CD4-positive, alpha-beta T cell treated with Interleukin-15 for 1 hour (primary cell): ENCODE results near the gene KLK2.

Experiments used
- DNase-seq: peaks from one replicate; pipeline ENCODE4 v3.0.0-alpha.2; 2020

KLK2 gene

DNA sequence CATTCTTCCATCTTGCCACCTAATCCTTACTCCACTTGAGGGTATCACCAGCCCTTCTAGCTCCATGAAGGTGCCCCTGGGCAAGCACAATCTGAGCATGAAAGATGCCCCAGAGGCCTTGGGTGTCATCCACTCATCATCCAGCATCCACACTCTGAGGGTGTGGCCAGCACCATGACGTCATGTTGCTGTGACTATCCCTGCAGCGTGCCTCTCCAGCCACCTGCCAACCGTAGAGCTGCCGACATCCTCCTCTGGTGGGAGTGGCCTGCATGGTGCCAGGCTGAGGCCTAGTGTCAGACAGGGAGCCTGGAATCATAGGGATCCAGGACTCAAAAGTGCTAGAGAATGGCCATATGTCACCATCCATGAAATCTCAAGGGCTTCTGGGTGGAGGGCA is 21.6 kb upstream of the KLK2 start:
- no peak for DNase-seq

DNA sequence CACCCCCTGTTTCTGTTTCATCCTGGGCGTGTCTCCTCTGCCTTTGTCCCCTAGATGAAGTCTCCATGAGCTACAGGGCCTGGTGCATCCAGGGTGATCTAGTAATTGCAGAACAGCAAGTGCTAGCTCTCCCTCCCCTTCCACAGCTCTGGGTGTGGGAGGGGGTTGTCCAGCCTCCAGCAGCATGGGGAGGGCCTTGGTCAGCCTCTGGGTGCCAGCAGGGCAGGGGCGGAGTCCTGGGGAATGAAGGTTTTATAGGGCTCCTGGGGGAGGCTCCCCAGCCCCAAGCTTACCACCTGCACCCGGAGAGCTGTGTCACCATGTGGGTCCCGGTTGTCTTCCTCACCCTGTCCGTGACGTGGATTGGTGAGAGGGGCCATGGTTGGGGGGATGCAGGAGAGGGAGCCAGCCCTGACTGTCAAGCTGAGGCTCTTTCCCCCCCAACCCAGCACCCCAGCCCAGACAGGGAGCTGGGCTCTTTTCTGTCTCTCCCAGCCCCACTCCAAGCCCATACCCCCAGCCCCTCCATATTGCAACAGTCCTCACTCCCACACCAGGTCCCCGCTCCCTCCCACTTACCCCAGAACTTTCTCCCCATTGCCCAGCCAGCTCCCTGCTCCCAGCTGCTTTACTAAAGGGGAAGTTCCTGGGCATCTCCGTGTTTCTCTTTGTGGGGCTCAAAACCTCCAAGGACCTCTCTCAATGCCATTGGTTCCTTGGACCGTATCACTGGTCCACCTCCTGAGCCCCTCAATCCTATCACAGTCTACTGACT is 18.4 kb upstream of the KLK2 start, which contains the start of gene KLK3:
Gene KLK3, plus strand, starts transcription at position 280 of the 775 bp plus-strand sequence. Its CDS starts 41 bp downstream, at position 321.
- no peak for DNase-seq

DNA sequence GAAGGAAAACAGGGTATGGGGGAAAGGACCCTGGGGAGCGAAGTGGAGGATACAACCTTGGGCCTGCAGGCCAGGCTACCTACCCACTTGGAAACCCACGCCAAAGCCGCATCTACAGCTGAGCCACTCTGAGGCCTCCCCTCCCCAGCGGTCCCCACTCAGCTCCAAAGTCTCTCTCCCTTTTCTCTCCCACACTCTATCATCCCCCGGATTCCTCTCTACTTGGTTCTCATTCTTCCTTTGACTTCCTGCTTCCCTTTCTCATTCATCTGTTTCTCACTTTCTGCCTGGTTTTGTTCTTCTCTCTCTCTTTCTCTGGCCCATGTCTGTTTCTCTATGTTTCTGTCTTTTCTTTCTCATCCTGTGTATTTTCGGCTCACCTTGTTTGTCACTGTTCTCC is 15.9 kb upstream of the KLK2 start:
- no peak for DNase-seq

DNA sequence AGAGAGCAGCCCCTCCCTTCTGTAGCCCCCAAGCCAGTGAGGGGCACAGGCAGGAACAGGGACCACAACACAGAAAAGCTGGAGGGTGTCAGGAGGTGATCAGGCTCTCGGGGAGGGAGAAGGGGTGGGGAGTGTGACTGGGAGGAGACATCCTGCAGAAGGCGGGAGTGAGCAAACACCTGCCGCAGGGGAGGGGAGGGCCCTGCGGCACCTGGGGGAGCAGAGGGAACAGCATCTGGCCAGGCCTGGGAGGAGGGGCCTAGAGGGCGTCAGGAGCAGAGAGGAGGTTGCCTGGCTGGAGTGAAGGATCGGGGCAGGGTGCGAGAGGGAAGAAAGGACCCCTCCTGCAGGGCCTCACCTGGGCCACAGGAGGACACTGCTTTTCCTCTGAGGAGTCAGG is 14.4 kb upstream of the KLK2 start:
- DNase-seq, result no peak

DNA sequence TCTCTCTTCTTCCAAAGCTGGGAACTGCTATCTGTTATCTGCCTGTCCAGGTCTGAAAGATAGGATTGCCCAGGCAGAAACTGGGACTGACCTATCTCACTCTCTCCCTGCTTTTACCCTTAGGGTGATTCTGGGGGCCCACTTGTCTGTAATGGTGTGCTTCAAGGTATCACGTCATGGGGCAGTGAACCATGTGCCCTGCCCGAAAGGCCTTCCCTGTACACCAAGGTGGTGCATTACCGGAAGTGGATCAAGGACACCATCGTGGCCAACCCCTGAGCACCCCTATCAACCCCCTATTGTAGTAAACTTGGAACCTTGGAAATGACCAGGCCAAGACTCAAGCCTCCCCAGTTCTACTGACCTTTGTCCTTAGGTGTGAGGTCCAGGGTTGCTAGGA is 13.4 kb upstream of the KLK2 start:
- no peak for DNase-seq

DNA sequence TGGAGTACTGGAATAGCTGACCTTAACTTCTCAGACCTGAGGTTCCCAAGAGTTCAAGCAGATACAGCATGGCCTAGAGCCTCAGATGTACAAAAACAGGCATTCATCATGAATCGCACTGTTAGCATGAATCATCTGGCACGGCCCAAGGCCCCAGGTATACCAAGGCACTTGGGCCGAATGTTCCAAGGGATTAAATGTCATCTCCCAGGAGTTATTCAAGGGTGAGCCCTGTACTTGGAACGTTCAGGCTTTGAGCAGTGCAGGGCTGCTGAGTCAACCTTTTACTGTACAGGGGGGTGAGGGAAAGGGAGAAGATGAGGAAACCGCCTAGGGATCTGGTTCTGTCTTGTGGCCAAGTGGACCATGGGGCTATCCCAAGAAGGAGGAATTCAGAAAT is 12.2 kb upstream of the KLK2 start:
- no peak for DNase-seq

DNA sequence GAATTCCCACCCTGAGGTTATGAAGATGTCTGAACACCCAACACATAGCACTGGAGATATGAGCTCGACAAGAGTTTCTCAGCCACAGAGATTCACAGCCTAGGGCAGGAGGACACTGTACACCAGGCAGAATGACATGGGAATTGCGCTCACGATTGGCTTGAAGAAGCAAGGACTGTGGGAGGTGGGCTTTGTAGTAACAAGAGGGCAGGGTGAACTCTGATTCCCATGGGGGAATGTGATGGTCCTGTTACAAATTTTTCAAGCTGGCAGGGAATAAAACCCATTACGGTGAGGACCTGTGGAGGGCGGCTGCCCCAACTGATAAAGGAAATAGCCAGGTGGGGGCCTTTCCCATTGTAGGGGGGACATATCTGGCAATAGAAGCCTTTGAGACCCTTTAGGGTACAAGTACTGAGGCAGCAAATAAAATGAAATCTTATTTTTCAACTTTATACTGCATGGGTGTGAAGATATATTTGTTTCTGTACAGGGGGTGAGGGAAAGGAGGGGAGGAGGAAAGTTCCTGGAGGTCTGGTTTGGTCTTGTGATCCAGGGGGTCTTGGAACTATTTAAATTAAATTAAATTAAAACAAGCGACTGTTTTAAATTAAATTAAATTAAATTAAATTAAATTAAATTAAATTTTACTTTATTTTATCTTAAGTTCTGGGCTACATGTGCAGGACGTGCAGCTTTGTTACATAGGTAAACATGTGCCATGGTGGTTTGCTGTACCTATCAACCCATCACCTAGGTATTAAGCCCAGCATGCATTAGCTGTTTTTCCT is 11.5 kb upstream of the KLK2 start:
- no peak for DNase-seq

DNA sequence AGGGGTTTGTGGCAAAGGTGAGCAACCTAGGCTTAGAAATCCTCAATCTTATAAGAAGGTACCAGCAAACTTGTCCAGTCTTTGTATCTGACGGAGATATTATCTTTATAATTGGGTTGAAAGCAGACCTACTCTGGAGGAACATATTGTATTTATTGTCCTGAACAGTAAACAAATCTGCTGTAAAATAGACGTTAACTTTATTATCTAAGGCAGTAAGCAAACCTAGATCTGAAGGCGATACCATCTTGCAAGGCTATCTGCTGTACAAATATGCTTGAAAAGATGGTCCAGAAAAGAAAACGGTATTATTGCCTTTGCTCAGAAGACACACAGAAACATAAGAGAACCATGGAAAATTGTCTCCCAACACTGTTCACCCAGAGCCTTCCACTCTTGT is 3.8 kb upstream of the KLK2 start:
- no peak for DNase-seq

DNA sequence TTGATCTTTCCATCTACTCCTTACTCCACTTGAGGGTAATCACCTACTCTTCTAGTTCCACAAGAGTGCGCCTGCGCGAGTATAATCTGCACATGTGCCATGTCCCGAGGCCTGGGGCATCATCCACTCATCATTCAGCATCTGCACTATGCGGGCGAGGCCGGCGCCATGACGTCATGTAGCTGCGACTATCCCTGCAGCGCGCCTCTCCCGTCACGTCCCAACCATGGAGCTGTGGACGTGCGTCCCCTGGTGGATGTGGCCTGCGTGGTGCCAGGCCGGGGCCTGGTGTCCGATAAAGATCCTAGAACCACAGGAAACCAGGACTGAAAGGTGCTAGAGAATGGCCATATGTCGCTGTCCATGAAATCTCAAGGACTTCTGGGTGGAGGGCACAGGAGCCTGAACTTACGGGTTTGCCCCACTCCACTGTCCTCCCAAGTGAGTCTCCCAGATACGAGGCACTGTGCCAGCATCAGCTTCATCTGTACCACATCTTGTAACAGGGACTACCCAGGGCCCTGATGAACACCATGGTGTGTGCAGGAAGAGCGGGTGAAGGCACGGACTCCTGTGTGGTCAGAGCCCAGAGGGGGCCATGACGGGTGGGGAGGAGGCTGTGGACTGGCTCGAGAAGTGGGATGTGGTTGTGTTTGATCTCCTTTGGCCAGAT is 2.7 kb upstream of the KLK2 start:
- DNase-seq, result no peak

DNA sequence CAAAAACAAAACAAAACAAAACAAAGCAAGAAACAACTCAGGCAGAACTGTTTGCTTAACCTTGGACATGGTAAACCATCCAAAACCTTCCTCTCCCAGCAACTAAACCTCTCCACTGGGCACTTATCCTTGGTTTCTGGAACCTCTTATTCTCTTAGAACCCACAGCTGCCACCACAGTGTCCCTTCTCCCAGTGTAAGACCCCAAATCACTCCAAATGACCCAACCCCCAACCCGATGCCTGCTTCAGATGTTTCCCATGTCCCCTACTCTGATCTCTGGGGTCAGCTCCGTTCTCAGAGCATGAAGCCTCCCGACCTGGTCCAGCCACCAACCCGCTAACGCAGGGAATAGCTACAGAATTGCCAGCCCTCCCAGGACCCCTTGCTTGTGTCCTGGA is 972 bp downstream of the KLK2 start:
- no peak for DNase-seq

DNA sequence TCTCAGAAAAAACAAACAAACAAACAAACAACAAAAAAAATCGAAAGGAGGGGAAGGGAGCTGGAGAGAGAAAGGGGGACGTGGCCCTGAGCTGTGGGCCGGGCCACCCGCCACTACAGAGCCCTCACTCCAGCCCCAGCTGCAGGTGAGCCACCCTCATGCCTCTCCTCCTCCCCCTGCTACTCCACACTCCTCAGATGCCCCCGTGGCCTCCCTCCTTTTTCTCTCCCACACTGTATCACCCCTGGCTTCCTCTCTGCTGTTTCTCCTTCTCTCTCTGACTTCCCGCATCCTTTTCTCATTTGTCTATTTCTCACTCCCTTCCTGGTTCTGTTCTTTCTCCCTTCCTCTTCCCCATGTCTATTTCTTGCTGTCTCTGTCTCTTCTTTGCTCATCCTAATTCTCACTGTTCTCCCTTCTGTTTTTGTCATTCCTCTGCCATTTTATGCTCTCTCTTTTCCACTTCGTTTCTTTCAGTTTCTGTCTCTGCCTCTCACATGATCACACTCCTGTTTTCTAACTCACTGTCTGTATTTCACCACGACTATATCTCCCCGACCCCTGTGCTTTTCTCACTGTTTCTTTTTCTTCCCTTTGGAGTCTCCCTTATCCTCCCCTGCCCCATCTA is 2.7 kb downstream of the KLK2 start:
- DNase-seq, result no peak

DNA sequence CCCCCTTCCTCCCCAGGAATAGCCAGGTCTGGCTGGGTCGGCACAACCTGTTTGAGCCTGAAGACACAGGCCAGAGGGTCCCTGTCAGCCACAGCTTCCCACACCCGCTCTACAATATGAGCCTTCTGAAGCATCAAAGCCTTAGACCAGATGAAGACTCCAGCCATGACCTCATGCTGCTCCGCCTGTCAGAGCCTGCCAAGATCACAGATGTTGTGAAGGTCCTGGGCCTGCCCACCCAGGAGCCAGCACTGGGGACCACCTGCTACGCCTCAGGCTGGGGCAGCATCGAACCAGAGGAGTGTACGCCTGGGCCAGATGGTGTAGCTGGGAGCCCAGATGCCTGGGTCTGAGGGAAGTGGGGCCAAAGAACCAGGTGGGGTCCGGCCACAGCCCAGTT is 3.2 kb downstream of the KLK2 start:
- DNase-seq, result no peak

DNA sequence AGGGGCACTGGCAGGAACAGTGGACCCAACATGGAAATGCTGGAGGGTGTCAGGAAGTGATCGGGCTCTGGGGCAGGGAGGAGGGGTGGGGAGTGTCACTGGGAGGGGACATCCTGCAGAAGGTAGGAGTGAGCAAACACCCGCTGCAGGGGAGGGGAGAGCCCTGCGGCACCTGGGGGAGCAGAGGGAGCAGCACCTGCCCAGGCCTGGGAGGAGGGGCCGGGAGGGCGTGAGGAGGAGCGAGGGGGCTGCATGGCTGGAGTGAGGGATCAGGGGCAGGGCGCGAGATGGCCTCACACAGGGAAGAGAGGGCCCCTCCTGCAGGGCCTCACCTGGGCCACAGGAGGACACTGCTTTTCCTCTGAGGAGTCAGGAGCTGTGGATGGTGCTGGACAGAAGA is 4.1 kb downstream of the KLK2 start:
- no peak for DNase-seq

DNA sequence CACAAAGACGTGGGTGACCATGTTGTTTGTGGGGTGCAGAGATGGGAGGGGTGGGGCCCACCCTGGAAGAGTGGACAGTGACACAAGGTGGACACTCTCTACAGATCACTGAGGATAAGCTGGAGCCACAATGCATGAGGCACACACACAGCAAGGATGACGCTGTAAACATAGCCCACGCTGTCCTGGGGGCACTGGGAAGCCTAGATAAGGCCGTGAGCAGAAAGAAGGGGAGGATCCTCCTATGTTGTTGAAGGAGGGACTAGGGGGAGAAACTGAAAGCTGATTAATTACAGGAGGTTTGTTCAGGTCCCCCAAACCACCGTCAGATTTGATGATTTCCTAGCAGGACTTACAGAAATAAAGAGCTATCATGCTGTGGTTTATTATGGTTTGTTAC is 5.6 kb downstream of the KLK2 start:
- DNase-seq, result no peak

DNA sequence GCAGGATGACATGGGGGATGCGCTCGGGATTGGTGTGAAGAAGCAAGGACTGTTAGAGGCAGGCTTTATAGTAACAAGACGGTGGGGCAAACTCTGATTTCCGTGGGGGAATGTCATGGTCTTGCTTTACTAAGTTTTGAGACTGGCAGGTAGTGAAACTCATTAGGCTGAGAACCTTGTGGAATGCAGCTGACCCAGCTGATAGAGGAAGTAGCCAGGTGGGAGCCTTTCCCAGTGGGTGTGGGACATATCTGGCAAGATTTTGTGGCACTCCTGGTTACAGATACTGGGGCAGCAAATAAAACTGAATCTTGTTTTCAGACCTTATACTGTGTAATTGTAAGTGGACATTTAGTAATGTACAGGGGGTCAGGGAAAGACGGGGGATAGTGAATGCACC is 7.0 kb downstream of the KLK2 start:
- no peak for DNase-seq

DNA sequence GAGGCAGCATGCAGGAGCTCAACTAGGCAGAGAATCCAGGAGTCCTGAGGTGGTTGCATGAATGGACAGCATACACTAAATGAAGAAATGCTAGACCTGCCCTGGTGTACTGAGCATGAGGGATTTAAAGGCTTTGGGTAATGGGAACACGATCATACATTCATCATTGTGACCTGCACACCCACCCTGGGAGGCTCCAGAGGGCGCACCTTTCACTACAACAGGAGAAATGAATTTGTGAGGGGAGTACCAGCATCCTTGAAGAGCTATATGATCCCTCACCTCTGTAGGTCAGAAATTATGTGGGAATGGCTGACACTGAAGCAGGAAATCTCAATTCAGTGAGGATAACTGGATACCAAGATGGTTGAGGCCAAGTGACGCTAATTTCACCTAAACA is 8.9 kb downstream of the KLK2 start:
- DNase-seq, result no peak

DNA sequence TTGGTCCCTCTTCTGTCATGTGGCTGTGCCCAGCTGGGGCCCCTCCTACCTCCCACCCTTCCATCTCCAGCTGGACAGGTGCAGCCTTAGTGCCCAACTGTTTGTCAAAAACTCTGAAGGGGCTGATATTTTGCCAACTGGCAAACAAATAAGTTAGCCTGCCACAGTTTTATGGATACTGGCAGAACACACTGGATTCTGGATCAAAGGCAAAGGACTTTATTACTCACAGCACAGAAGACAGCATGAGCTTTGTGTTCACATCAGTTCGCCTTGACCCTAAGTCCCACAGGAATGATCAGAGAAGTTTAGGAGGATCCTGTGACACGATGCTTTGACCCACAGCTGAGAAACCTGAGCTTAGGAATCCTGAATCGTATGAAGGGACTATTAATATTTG is 16.4 kb downstream of the KLK2 start:
- DNase-seq, result no peak

DNA sequence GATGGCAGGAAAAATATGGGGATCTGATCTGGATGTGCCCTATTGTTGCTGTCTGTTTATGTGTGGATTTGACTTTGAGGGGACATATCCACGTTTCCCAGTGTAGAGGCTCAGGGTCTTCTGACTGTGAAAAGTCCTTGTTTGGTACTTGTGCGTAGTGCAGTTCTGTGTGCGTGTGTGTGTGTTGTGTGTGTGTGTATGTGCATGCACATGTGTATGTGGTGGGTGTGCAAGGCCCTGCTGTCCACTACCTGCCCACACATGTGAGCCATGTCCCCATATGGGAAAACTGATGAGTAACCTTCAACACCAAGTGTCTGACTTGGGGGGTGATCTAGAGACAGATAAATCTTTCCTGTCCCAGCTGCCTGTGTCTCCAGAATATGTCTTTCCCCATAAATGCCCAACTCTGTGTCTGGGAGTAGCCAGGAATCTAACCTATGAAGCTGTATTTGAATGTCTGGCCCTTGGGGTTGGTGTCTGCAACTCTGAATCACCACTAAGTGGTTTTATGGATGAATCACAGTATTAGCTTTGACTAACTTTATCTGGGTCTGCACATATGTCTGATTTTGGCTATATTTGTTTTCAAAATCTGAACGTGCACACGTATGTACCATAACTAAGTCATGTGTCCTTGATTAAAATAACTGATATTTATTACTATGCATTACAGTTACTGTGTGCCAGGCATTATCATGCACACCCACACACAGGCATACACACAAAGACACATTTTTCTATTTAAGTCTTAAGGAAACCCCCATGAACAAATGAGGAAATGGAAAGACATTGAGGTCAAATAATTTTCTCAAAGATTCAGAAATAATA is 17.4 kb downstream of the KLK2 start:
- no peak for DNase-seq

DNA sequence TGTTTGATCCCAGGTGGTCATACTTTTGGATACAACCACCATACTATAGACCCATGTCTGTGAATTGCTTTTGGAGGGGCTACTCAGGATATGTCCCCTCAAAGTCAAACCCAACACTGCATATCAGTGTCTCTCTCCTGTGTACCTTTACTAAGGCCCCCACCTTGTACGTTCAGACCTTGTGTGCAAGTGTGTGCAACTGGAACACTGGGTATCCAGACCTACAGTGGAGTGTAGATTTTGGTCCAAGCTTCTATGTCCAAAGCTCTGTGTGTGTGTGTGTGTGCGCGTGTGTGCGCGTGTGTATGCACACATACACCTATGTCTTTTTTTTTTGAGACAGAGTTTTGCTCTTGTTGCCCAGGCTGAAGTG is 18.0 kb downstream of the KLK2 start:
- DNase-seq, result no peak

DNA sequence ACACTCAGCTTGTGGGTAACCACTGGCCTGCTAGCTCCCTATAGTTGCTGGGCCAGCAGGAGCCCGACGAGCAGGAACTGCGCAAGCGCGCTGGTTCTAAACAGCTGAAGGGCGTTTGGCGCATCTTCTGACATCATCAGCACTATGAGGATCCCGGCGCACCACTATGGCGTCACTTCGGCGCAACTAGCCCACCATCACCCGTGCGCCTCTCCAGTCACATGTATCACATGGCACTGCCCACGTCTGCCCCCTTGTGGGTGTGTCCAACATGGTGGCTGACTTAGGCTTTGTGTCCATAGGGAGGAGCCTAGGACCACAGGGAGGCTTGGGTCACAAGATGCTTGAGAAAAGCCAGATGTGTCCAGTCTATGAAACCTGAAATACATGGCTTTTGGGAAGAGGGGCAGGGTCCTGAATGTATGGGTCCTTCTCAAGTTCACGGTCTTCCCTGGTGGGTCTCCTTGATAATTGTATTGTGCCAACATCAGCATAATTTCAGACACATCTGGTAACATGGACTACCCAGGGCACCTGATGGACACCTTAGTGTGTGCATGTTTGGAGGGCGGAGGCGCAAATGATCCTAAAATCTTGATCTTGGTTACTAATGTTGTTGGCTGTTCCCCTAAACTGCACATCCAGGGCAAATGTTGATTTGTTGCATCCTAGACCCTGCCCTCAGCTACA is 20.0 kb downstream of the KLK2 start:
- no peak for DNase-seq

DNA sequence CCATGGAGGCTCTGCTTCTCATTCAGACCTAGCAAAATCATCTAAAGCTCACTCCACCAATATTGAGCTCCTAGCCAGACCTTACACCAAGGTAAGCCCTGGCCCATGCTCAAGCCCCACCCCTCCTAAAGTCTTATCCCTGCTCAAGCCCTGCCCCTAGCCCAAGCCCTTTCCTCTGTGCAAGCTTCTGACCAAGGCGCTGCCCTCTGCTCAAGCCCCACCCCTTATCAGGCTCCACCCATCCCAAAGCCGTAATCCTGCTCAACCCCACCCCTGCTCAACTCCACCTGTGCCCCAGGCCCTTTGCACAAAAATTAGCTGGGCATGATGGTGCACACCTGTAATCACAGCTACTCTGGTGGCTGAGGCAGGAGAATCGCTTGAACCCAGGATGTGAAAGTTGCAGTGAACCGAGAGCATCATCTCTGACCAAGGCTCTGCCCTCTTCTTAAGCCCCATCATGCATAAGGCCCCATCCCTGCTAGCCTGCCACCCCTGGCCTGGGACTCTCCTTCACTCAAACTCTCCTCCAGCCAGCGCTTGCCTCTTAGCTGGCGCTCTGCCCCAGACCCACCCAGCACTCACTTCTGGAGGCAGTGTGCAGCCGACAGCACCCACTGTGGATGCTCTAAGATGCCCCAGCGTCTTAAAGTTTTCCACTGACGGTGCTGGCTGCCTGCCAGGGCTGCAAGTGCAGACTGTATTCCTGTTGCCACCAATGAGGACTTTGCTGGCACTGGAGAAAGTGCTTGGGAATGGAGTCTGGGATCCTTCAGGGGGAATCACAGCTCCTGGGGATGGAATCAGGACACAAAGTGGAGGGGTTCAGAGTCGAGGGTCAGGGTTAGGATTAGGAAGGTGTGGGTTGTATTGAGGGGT is 21.5 kb downstream of the KLK2 start:
- no peak for DNase-seq
